ENCODE measurements around the gene GTPBP6. TPM values are rescaled to one million over a fixed set of nuclear protein-coding genes. Genes with fewer than 3 reads are reported as not detected.

Gene GTPBP6
- total RNA-seq, 4 donors from 2014 or later: 26.2 to 65.3 (median 35.7) TPM

DNA sequence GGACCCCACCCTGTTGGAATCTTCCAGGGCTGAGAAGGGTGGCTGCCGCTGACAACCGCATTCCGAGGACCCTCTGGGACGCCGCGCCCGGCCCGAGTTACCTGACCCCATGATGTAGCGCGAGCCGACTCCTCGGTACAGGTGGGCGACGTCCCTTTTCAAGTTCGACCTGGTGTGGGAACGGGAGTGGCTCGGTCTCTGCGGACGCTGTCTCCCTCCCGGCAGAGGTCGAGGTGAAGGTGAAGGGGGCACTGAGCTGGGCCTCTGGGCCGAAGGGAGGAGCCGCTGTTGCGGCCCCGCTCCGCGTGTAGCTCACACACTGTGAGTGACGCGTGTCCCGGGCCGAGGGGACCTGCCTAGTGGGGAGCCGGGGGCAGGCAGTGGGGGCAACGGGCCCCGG is 4.5 kb downstream of the GTPBP6 start:
- Histone ChIP-seq H3K4me3 (no peak overlapping the region), H3K4me1 (no peaks in the 10 kb centered on the region), H3K36me3 (no peaks in the 10 kb centered on the region), H3K9me3 (no peaks in the 10 kb centered on the region), H3K27me3 (no peaks in the 10 kb centered on the region), H3K27ac (no peak overlapping the region)
- intact Hi-C loops (cut with DNase I; ENCODE audit: low total_unique reads): no loop called here
- DNase-seq: no peak
- no peak for TF ChIP-seq POLR2A (IDR thresholded peaks at IDR 0.05)
- TF ChIP-seq, protein P1, sequence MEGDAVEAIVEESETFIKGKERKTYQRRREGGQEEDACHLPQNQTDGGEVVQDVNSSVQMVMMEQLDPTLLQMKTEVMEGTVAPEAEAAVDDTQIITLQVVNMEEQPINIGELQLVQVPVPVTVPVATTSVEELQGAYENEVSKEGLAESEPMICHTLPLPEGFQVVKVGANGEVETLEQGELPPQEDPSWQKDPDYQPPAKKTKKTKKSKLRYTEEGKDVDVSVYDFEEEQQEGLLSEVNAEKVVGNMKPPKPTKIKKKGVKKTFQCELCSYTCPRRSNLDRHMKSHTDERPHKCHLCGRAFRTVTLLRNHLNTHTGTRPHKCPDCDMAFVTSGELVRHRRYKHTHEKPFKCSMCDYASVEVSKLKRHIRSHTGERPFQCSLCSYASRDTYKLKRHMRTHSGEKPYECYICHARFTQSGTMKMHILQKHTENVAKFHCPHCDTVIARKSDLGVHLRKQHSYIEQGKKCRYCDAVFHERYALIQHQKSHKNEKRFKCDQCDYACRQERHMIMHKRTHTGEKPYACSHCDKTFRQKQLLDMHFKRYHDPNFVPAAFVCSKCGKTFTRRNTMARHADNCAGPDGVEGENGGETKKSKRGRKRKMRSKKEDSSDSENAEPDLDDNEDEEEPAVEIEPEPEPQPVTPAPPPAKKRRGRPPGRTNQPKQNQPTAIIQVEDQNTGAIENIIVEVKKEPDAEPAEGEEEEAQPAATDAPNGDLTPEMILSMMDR (IDR thresholded peaks at IDR 0.05): no peak

DNA sequence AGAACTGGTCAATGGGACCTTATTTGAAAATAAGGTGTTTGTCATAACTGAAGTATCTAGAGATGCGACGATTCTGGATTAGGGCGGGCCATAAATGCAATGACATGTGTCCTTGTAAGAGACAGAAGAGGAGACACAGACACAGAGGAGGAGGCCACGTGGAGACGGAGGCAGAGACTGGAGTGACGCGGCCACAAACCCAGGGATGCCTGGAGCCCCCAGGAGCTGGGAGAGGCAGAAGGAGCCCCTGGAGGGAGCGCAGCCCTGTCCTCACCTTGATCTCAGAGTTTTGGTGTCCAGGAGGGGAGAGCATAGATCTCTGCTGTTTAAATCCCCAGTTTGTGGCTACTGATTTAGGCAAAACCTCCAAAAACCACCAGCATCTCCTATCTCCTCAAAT is 5.0 kb downstream of the GTPBP6 start:
- Histone ChIP-seq H3K4me1 (no peaks in the 10 kb centered on the region), H3K27ac (no peak overlapping the region), H3K27me3 (no peaks in the 10 kb centered on the region), H3K9me3 (no peaks in the 10 kb centered on the region), H3K36me3 (no peaks in the 10 kb centered on the region), H3K4me3 (no peak overlapping the region)
- TF ChIP-seq POLR2A (IDR thresholded peaks at IDR 0.05): no peak
- TF ChIP-seq, protein P1 (IDR thresholded peaks at IDR 0.05): no peak
- intact Hi-C loops (cut with DNase I; ENCODE audit: low total_unique reads): no loop called here
- DNase-seq: no peak

DNA sequence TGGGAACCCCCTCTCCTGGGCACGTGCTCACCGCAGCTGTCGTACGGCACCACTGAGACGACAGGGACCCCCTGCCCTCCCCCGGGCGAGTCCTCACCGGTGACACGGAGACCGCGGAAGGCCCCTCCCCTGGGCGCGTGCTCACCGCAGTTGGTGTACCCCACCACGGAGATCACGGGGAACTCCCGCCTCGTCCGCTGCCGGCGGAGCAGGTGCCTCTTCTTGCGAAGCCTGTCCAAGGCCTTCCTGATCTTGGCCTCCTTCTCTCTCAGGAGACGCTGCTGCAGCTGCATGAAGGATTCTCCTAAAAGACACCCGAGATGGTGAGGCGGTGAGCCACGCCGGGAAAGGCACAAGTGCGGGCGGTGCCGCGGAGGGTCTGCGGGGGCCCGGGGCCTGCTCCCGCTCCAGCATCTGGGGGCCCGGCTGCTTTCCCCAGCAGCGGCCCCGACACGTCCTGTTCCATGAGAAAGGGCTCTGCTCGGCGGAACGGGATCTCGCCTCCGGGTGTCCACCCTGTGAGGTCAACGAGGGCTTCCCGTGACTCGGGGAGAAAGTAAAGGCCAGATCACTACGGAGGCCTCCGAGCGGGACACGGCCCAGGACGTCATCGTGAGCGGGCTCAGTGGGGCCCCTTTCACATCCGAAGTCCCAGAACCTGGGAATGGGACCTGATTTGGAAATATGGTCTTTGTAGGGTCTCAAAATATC is 5.8 kb downstream of the GTPBP6 start:
- H3K36me3 ChIP-seq: no peaks in the 10 kb centered on the region
- H3K27ac ChIP-seq: no peak overlapping the region
- H3K4me3 ChIP-seq: no peak overlapping the region
- no peaks in the 10 kb centered on the region for H3K9me3 ChIP-seq
- H3K27me3 ChIP-seq: no peaks in the 10 kb centered on the region
- intact Hi-C loops (cut with DNase I; ENCODE audit: low total_unique reads): no loop called here
- DNase-seq: no peak
- TF ChIP-seq, protein P1 (IDR thresholded peaks at IDR 0.05): no peak
- H3K4me1 ChIP-seq: no peaks in the 10 kb centered on the region

DNA sequence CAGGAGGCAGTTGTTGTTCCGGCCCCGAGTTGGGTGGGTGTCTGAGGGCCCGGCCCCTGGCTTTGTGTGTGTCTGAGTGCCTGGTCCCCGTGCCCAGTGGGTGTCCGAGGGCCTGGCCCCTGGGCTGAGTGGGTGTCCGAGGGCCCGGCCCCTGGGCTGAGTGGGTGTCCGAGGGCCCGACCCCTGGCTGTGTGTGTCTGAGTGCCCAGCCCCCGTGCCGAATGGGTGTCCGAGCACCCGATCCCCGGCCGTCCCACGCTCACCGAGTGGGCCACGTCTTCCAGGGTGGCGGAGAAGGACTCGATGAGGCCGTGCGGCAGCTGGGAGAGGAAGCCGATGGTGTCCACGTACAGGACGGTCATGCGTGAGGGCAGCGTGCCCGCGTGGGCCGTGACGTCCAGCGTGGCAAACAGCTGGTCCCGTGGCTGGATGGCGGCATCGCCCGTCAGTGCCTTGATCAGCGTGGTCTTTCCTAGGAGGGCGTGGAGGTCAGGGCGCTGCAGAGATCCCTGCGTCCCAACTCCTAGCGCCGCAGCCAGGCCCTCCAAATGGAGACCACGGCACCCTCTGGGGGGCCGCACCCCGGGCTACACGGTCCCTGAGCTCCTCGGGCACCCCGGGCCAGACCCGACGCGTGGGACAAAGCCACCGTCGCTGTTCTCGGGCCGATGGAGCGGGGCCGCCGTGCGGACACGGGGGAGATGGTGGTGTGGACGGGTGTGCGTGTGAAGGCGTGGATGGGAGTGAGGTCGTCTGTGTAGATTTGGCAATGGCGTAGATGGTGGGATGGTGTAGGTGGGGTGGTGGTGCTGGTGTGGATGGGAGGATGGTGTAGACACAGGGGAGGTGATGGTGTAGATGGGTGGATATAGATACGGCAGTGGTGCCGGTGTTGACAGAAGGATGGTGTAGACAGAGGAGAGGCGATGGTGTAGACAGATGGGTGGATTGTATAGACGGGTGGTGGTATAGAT is 7.2 kb downstream of the GTPBP6 start:
- Histone ChIP-seq H3K27me3 (no peaks in the 10 kb centered on the region), H3K36me3 (no peaks in the 10 kb centered on the region), H3K4me1 (no peaks in the 10 kb centered on the region), H3K4me3 (no peak overlapping the region), H3K27ac (no peak overlapping the region), H3K9me3 (no peaks in the 10 kb centered on the region)
- intact Hi-C loops (cut with DNase I; ENCODE audit: low total_unique reads): no loop called here
- TF ChIP-seq, protein P1 (IDR thresholded peaks at IDR 0.05): no peak
- TF ChIP-seq POLR2A (IDR thresholded peaks at IDR 0.05): no peak
- DNase-seq: no peak

DNA sequence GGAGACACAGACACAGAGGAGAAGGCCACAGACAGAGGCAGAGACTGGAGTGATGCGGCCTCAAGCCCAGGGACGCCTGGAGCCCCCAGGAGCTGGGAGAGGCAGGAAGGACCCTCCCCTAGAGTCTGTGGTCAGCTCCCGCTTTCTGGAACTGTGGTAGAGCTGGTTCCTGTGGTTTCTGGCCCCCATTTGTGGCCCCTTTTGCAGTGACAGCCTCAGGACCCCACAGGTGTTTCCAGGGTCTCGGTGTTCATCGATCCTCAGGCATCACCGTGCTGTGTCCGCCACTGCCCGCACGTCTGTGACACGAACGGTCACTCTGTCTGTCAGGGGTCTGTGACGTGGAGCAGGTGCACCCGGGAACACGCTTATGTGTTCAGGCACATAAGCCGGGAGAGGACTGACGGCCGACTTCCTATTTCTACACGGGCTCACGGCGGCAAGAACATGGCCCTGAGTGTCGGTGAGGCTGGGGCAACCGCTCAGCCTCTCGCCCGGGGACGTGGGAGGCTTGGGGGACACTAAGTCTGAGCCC is 7.9 kb downstream of the GTPBP6 start:
- TF ChIP-seq, protein P1 (IDR thresholded peaks at IDR 0.05): no peak
- no peak for TF ChIP-seq POLR2A (IDR thresholded peaks at IDR 0.05)
- intact Hi-C loops (cut with DNase I; ENCODE audit: low total_unique reads): no loop called here
- Histone ChIP-seq H3K9me3 (no peaks in the 10 kb centered on the region), H3K27ac (no peak overlapping the region), H3K4me1 (no peaks in the 10 kb centered on the region), H3K27me3 (no peaks in the 10 kb centered on the region), H3K4me3 (no peak overlapping the region), H3K36me3 (no peaks in the 10 kb centered on the region)
- DNase-seq: no peak

Measured in uterus (tissue), 4 donors.